Measurements from ENCODE around the gene UBE2Q2. TPM values are rescaled to one million over a fixed set of nuclear protein-coding genes. Genes with fewer than 3 reads are reported as not detected.

UBE2Q2 gene
- total and polyA plus RNA-seq, 9 of the 15 experiments (the other 6 are each of a cell fraction or from before 2014, with no cell fraction given) = 6.2 to 24.0 (median 16.2) TPM

- Histone ChIP-seq H3K4me2 (ENCODE audit: insufficient read depth, low read length) (no peak overlapping the region), H3K9ac (ENCODE audit: insufficient read depth in 1 of 2, low read depth in 2 of 2, low read length in 2 of 2) (no peak overlapping the region), H3K9me1 (ENCODE audit: control insufficient read depth, insufficient read depth, low read length) (no peaks in the 10 kb centered on the region), H3K4me3 (no peak overlapping the region), H3K27ac (ENCODE audit: extremely low read depth, low read depth, low read length) (no peak overlapping the region), H3K36me3 (ENCODE audit: control insufficient read depth, insufficient read depth, low read length) (no peaks in the 10 kb centered on the region), H3K27me3 (ENCODE audit: control insufficient read depth in 2 of 2, insufficient read depth in 2 of 2, low read length in 2 of 2) (no peaks in the 10 kb centered on the region), H3K79me2 (ENCODE audit: control insufficient read depth, insufficient read depth, low read length) (no peaks in the 10 kb centered on the region), H3K9me3 (replicated peaks; ENCODE audit: control insufficient read depth, insufficient read depth, low read depth, low read length) (no peaks in the 10 kb centered on the region), H4K20me1 (replicated peaks; ENCODE audit: control insufficient read depth, insufficient read depth, low read length) (no peaks in the 10 kb centered on the region), H3K4me1 (replicated peaks in 1 of 2; ENCODE audit: control insufficient read depth in 2 of 2, insufficient read depth in 2 of 2, low read length in 2 of 2) (peaks cover 16 to 40% of the 10 kb centered on the region in 2 experiments), H2AFZ (ENCODE audit: low read depth, low read length) (peak overlapping the region; percentile 57; the same call in 1 of the 2 replicates)
- TF ChIP-seq ZNF239 (CRISPR knock-in tag; IDR thresholded peaks at IDR 0.05) = peak; percentile 32; the same call in 1 of the 2 replicates
- no peak for TF ChIP-seq ZNF408 (CRISPR knock-in tag; IDR thresholded peaks at IDR 0.05; ENCODE audit: low read depth)
- intact Hi-C loops (cut with micrococcal nuclease) = no loop called here
- no peak for DNase-seq (ENCODE audit: extremely low read depth in 1 of 4, low spot score in 3 of 4)
- 36% methylated on average over 3 of the region's 3 CpGs for WGBS (ENCODE audit: insufficient coverage, low coverage, missing lambda C conversion rate)
- no TSS peak for BruUV-seq (replicated peaks)
- ChIA-PET CTCF (ENCODE audit: low intra/inter-chr PET ratio) (interaction anchor here (0.5 kb wide), 1 partner anchor 125 kb away, joined by 5 read pairs; no protein-coding TSS in a partner anchor), POLR2A (interaction anchor here (1.0 to 1.9 kb wide), 3 partner anchors 9 to 17 kb away, joined by 3 to 8 read pairs (median 4); no protein-coding TSS in a partner anchor)
- in situ Hi-C loops (cut with MboI) = no loop called here
- no peak for ATAC-seq
- FAIRE-seq = peak; percentile 46
These were observed 15.6 kb upstream of the UBE2Q2 start for GRCh38 chr15:75827691-75828090.

- no peaks in the 10 kb centered on the region for H3K79me2 ChIP-seq (ENCODE audit: control insufficient read depth, insufficient read depth, low read length)
- H3K4me2 ChIP-seq (ENCODE audit: insufficient read depth, low read length) = no peak overlapping the region; the same call in 1 of the 2 replicates
- DNase-seq (ENCODE audit: extremely low read depth in 1 of 4, low spot score in 3 of 4) (no peak), ATAC-seq (no peak), FAIRE-seq (no peak)
- H3K4me3 ChIP-seq = no peak overlapping the region
- peaks cover 16 to 41% of the 10 kb centered on the region in 2 experiments for H3K4me1 ChIP-seq (replicated peaks in 1 of 2; ENCODE audit: control insufficient read depth in 2 of 2, insufficient read depth in 2 of 2, low read length in 2 of 2)
- no peaks in the 10 kb centered on the region for H3K36me3 ChIP-seq (ENCODE audit: control insufficient read depth, insufficient read depth, low read length)
- in situ Hi-C loops (cut with MboI) = no loop called here
- TF ChIP-seq POLR2H (tag; IDR thresholded peaks at IDR 0.05; ENCODE audit: low read depth) = no peak
- TF ChIP-seq THRAP3 (IDR thresholded peaks at IDR 0.05; ENCODE audit: borderline replicate concordance) = no peak
- H2AFZ ChIP-seq (ENCODE audit: low read depth, low read length) = peak overlapping the region; percentile 57; the same call in 1 of the 2 replicates
- no peaks in the 10 kb centered on the region for H3K9me1 ChIP-seq (ENCODE audit: control insufficient read depth, insufficient read depth, low read length)
- WGBS (ENCODE audit: insufficient coverage, low coverage, missing lambda C conversion rate) = 40% methylated on average over 9 of the region's 9 CpGs
- ChIA-PET POLR2A (interaction anchor here (1.0 to 2.1 kb wide), 3 partner anchors 8 to 16 kb away, joined by 3 to 11 read pairs (median 4); partner anchors contain the start of gene UBE2Q2), CTCF (ENCODE audit: low intra/inter-chr PET ratio) (no interaction called here)
- intact Hi-C loops (cut with micrococcal nuclease) = no loop called here
- H4K20me1 ChIP-seq (replicated peaks; ENCODE audit: control insufficient read depth, insufficient read depth, low read length) = no peaks in the 10 kb centered on the region
- H3K9me3 ChIP-seq (replicated peaks; ENCODE audit: control insufficient read depth, insufficient read depth, low read depth, low read length) = no peaks in the 10 kb centered on the region
- H3K9ac ChIP-seq (ENCODE audit: insufficient read depth in 1 of 2, low read depth in 2 of 2, low read length in 2 of 2) = 0 out of 4 replicates have a peak overlapping the region, but pooled peaks of 1 of the 2 experiments have one; percentile 2
- no TSS peak for BruUV-seq (replicated peaks)
- H3K27ac ChIP-seq (ENCODE audit: extremely low read depth, low read depth, low read length) = no peak overlapping the region
- no peaks in the 10 kb centered on the region for H3K27me3 ChIP-seq (ENCODE audit: control insufficient read depth in 2 of 2, insufficient read depth in 2 of 2, low read length in 2 of 2)
These were observed 14.8 kb upstream of the UBE2Q2 start for GRCh38 chr15:75828429-75828828.

All from K562 (cell line).